ENCODE measurements around the gene DR1. TPM values are rescaled to one million over a fixed set of nuclear protein-coding genes. Genes with fewer than 3 reads are reported as not detected.

DR1 gene
- total RNA-seq, 1 experiment from 2014 or later, result 87.3 TPM

DNA sequence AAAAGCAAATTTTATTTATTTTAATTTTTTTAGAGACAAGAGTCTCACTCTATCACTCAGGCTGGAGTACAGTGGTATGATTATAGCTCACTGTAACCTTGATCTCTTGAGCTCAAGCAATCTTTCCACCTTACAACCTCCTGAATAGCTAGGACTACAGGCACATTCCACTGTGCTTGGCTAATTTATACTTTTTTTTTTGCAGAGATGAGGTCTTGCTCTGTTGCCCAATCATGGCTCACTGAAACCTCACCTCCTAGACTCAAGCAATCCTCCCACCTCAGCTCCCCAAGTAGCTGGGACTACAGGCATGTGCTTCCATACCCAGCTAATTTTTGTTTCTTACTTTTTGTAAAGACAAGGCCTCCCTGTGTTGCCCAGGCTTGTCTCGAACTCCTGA is 49.5 kb downstream of the DR1 start:
- no peak overlapping the region for H3K14ac ChIP-seq (ENCODE audit: insufficient read depth, low read length)
- no peaks in the 10 kb centered on the region for H3K23me2 ChIP-seq (ENCODE audit: insufficient read length, low read depth, low read length, poor library complexity, severe bottlenecking)
- no peak overlapping the region for H3K18ac ChIP-seq (ENCODE audit: insufficient read length, low read depth, low read length)
- peaks cover 5 to 9% of the 10 kb centered on the region in 2 experiments for H3K4me1 Mint-ChIP-seq
- H4K20me1 ChIP-seq (ENCODE audit: control insufficient read depth, insufficient read depth, insufficient read length), result no peaks in the 10 kb centered on the region
- no peak overlapping the region for H3K27ac ChIP-seq (ENCODE audit: insufficient read length, low read depth, low read length)
- H3K79me1 ChIP-seq (ENCODE audit: insufficient read depth, low read depth, low read length, poor library complexity, severe bottlenecking), result no peaks in the 10 kb centered on the region
- H3K27ac Mint-ChIP-seq, result peak overlapping the region in 1 of 3 experiments; percentile 71; a peak in 2 of 7 replicates
- H3K56ac ChIP-seq (ENCODE audit: insufficient read length, low read depth, low read length), result no peak overlapping the region
- no peaks in the 10 kb centered on the region for H3K9me3 ChIP-seq (ENCODE audit: control insufficient read depth, low read depth, low read length)
- no peak overlapping the region for H3K4me3 Mint-ChIP-seq
- H3K27me3 ChIP-seq (ENCODE audit: insufficient read depth, low read length), result no peaks in the 10 kb centered on the region
- H2BK5ac ChIP-seq (ENCODE audit: insufficient read length, low read length), result no peak overlapping the region
- WGBS (ENCODE audit: extremely low coverage, insufficient read length, low lambda C conversion rate), result no CpG with 5 or more reads among the region's 1 CpG
- H3K9me3 Mint-ChIP-seq, result peaks cover 2 to 6% of the 10 kb centered on the region in 2 experiments; a peak in 4 of 5 replicates
- H3K4me1 ChIP-seq (ENCODE audit: insufficient read depth, low read length), result no peaks in the 10 kb centered on the region
- no peak overlapping the region for H2BK120ac ChIP-seq (ENCODE audit: low read depth, low read length, poor library complexity, severe bottlenecking)
- H3K4ac ChIP-seq (ENCODE audit: low read depth, low read length), result no peak overlapping the region
- H3K23ac ChIP-seq (ENCODE audit: insufficient read length, low read depth, low read length), result no peak overlapping the region
- H2BK20ac ChIP-seq (ENCODE audit: low read depth, low read length, poor library complexity, severe bottlenecking), result no peak overlapping the region
- H4K8ac ChIP-seq (replicated peaks; ENCODE audit: insufficient read length, low read depth, low read length), result no peak overlapping the region
- H4K5ac ChIP-seq (ENCODE audit: insufficient read length, low read depth, low read length), result no peak overlapping the region
- H3K36me3 Mint-ChIP-seq (ENCODE audit: insufficient read depth in 1 of 3, low read depth in 3 of 3), result peaks cover 0 to 12% (median 8%) of the 10 kb centered on the region in 3 experiments; a peak in 5 of 7 replicates
- H2AFZ ChIP-seq (ENCODE audit: low read length), result no peak overlapping the region
- DNase-seq, result no peak
- no peak overlapping the region for H4K91ac ChIP-seq (ENCODE audit: insufficient read length, low read depth, low read length)
- H3K9ac ChIP-seq (ENCODE audit: extremely low read depth, insufficient read length, low read length), result no peak overlapping the region
- H2AK5ac ChIP-seq (ENCODE audit: insufficient read length, low read length), result no peak overlapping the region
- H3K79me2 ChIP-seq (ENCODE audit: insufficient read depth, low read length), result no peaks in the 10 kb centered on the region
- H3K4me2 ChIP-seq (ENCODE audit: insufficient read depth, insufficient read length, low read length), result no peak overlapping the region
- no peak overlapping the region for H2BK12ac ChIP-seq (ENCODE audit: insufficient read length, low read depth, low read length)
- no peak overlapping the region for H2BK15ac ChIP-seq (ENCODE audit: low read depth, low read length)
- H3K27me3 Mint-ChIP-seq (ENCODE audit: low read depth), result no peaks in the 10 kb centered on the region
- TF ChIP-seq, protein P1, sequence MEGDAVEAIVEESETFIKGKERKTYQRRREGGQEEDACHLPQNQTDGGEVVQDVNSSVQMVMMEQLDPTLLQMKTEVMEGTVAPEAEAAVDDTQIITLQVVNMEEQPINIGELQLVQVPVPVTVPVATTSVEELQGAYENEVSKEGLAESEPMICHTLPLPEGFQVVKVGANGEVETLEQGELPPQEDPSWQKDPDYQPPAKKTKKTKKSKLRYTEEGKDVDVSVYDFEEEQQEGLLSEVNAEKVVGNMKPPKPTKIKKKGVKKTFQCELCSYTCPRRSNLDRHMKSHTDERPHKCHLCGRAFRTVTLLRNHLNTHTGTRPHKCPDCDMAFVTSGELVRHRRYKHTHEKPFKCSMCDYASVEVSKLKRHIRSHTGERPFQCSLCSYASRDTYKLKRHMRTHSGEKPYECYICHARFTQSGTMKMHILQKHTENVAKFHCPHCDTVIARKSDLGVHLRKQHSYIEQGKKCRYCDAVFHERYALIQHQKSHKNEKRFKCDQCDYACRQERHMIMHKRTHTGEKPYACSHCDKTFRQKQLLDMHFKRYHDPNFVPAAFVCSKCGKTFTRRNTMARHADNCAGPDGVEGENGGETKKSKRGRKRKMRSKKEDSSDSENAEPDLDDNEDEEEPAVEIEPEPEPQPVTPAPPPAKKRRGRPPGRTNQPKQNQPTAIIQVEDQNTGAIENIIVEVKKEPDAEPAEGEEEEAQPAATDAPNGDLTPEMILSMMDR (conservative IDR thresholded peaks at IDR 0.05), result no peak
- H3T11ph ChIP-seq (ENCODE audit: low read length), result no peak overlapping the region

Data from H9 (cell line).